MM.1S (cell line): ENCODE data around the gene MPP3.

Experiments used
- EZH2 ChIP-seq: fragments of 300-600 bp; sonication (generic); optimal IDR thresholded peaks from 2 replicates; pipeline ENCODE3; 2017; ENCODE audit warnings: low read depth, mild to moderate bottlenecking, antibody characterized with exemption, low read length, mixed read lengths
- EZH2phosphoT487 ChIP-seq: fragments of 300-600 bp; sonication (generic); IDR thresholded peaks from 2 replicates; pipeline ENCODE4 v1.6.1; 2018; ENCODE audit warnings: antibody characterized with exemption, low read length
- TF ChIP-seq, protein P1 (sequence below): fragments of 300-600 bp; sonication (generic); IDR thresholded peaks from 2 replicates; pipeline ENCODE4 v1.5.1; 2016; ENCODE audit warnings: antibody characterized with exemption, low read length, mixed read lengths

GRCh38 chr17:43810823-43811222 is 22.1 kb downstream of the MPP3 start:
- TF ChIP-seq, protein P1, sequence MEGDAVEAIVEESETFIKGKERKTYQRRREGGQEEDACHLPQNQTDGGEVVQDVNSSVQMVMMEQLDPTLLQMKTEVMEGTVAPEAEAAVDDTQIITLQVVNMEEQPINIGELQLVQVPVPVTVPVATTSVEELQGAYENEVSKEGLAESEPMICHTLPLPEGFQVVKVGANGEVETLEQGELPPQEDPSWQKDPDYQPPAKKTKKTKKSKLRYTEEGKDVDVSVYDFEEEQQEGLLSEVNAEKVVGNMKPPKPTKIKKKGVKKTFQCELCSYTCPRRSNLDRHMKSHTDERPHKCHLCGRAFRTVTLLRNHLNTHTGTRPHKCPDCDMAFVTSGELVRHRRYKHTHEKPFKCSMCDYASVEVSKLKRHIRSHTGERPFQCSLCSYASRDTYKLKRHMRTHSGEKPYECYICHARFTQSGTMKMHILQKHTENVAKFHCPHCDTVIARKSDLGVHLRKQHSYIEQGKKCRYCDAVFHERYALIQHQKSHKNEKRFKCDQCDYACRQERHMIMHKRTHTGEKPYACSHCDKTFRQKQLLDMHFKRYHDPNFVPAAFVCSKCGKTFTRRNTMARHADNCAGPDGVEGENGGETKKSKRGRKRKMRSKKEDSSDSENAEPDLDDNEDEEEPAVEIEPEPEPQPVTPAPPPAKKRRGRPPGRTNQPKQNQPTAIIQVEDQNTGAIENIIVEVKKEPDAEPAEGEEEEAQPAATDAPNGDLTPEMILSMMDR = no peak
- no peak for TF ChIP-seq EZH2
- no peak for TF ChIP-seq EZH2phosphoT487
